ENCODE data around the gene MXD1. TPM values are rescaled to one million over a fixed set of nuclear protein-coding genes. Genes with fewer than 3 reads are reported as not detected.

MXD1 gene
- total and polyA plus RNA-seq, 9 of the 15 experiments (the other 6 are each of a cell fraction or from before 2014, with no cell fraction given): 6.7 to 35.9 (median 11.0) TPM

- Histone ChIP-seq H3K9me1 (ENCODE audit: control insufficient read depth, insufficient read depth, low read length) (no peaks in the 10 kb centered on the region), H3K9me3 (replicated peaks; ENCODE audit: control insufficient read depth, insufficient read depth, low read depth, low read length) (no peaks in the 10 kb centered on the region), H3K27me3 (ENCODE audit: control insufficient read depth in 2 of 2, insufficient read depth in 2 of 2, low read length in 2 of 2) (no peaks in the 10 kb centered on the region), H2AFZ (ENCODE audit: low read depth, low read length) (no peak overlapping the region), H3K9ac (ENCODE audit: insufficient read depth in 1 of 2, low read depth in 2 of 2, low read length in 2 of 2) (no peak overlapping the region), H3K79me2 (ENCODE audit: control insufficient read depth, insufficient read depth, low read length) (peaks cover 13% of the 10 kb centered on the region), H3K4me3 (no peak overlapping the region), H3K27ac (ENCODE audit: extremely low read depth, low read depth, low read length) (no peak overlapping the region), H3K4me2 (ENCODE audit: insufficient read depth, low read length) (no peak overlapping the region), H3K36me3 (ENCODE audit: control insufficient read depth, insufficient read depth, low read length) (peaks cover 88% of the 10 kb centered on the region), H4K20me1 (replicated peaks; ENCODE audit: control insufficient read depth, insufficient read depth, low read length) (no peaks in the 10 kb centered on the region), H3K4me1 (replicated peaks in 1 of 2; ENCODE audit: control insufficient read depth in 2 of 2, insufficient read depth in 2 of 2, low read length in 2 of 2) (peaks cover 0 to 3% of the 10 kb centered on the region in 2 experiments; a peak in 2 of 5 replicates)
- no peak for TF ChIP-seq MTF1 (CRISPR knock-in tag; IDR thresholded peaks at IDR 0.05; ENCODE audit: borderline replicate concordance)
- TF ChIP-seq ZNF133 (CRISPR knock-in tag; IDR thresholded peaks at IDR 0.05): no peak
- TF ChIP-seq SMARCC2 (IDR thresholded peaks at IDR 0.05; ENCODE audit: low read depth): no peak
- TF ChIP-seq TAF7 (tag; IDR thresholded peaks at IDR 0.05): no peak
- TF ChIP-seq TARDBP (IDR thresholded peaks at IDR 0.05): no peak
- no peak for TF ChIP-seq NR3C1 (CRISPR knock-in tag; IDR thresholded peaks at IDR 0.05)
- TF ChIP-seq ARID1B (IDR thresholded peaks at IDR 0.05): no peak
- no peak for TF ChIP-seq MLLT1 (IDR thresholded peaks at IDR 0.05)
- TF ChIP-seq POLR3G (IDR thresholded peaks at IDR 0.05; ENCODE audit: extremely low read depth, insufficient read length, insufficient replicate concordance): no peak
- no peak for TF ChIP-seq NFE2L1 (tag; IDR thresholded peaks at IDR 0.05; ENCODE audit: borderline replicate concordance, low read depth)
- TF ChIP-seq MYBL2 (IDR thresholded peaks at IDR 0.05; ENCODE audit: low read depth): no peak
- TF ChIP-seq MYBL2 (CRISPR knock-in tag; IDR thresholded peaks at IDR 0.05; ENCODE audit: borderline replicate concordance): no peak
- no peak for TF ChIP-seq MCM7 (IDR thresholded peaks at IDR 0.05)
- no peak for TF ChIP-seq ZBTB9 (CRISPR knock-in tag; IDR thresholded peaks at IDR 0.05)
- no peak for TF ChIP-seq ZKSCAN3 (CRISPR knock-in tag; IDR thresholded peaks at IDR 0.05)
- TF ChIP-seq ZNF232 (CRISPR knock-in tag; IDR thresholded peaks at IDR 0.05): no peak
- TF ChIP-seq USF2 (CRISPR knock-in tag; IDR thresholded peaks at IDR 0.05): no peak
- no peak for TF ChIP-seq EGR1 (conservative IDR thresholded peaks at IDR 0.05)
- no peak for TF ChIP-seq EZH2 (IDR thresholded peaks at IDR 0.05; ENCODE audit: borderline replicate concordance, low read depth, low read length)
- FAIRE-seq (no peak), DNase-seq (ENCODE audit: extremely low read depth in 1 of 4, low spot score in 3 of 4) (no peak), ATAC-seq (no peak)
- in situ Hi-C loops (cut with MboI) (loop anchor here (25.0 kb wide), 1 partner anchor 714 kb away; no protein-coding TSS in a partner anchor), intact Hi-C loops (cut with micrococcal nuclease) (no loop called here)
- ChIA-PET CTCF (ENCODE audit: low intra/inter-chr PET ratio) (interaction anchor here (0.6 kb wide), 1 partner anchor 1078 kb away, joined by 3 read pairs; no protein-coding TSS in a partner anchor), POLR2A (interaction anchor here (1.0 to 12.6 kb wide), 5 partner anchors 9 to 162 kb away, joined by 5 to 107 read pairs (median 8); partner anchors contain the start of gene MXD1)
- WGBS (ENCODE audit: insufficient coverage, low coverage, missing lambda C conversion rate): 92% methylated on average over 3 of the region's 3 CpGs
- BruUV-seq (replicated peaks): no TSS peak
Measured at GRCh38 chr2:69923116-69923515, 8.2 kb downstream of the MXD1 start.

All from K562 (cell line).